SHP77 (cell line): ENCODE measurements around the gene MYO18A.
A peak's percentile ranks its signal among the peaks of the same experiment; 100 is the strongest.

Experiments used
- DNase-seq, 2 experiments: peaks; one replicate each; lab custom pipeline; 2025; lab: John Stamatoyannopoulos, UW

The MYO18A gene

GRCh38 chr17:29165800-29166506, 14.2 kb downstream of the MYO18A start:
- no peak for DNase-seq

- no peak for DNase-seq
These were observed 14.9 kb downstream of the MYO18A start for GRCh38 chr17:29165261-29165660.

- no peak for DNase-seq
These were observed 16.6 kb downstream of the MYO18A start for GRCh38 chr17:29163563-29163962.

GRCh38 chr17:29162909-29163341, 17.3 kb downstream of the MYO18A start:
- DNase-seq: no peak

- no peak for DNase-seq
These were observed 17.9 kb downstream of the MYO18A start for GRCh38 chr17:29162082-29162908.

GRCh38 chr17:29160253-29160652, 19.9 kb downstream of the MYO18A start:
- DNase-seq: no peak

GRCh38 chr17:29159306-29159860, 20.8 kb downstream of the MYO18A start:
- DNase-seq: no peak

GRCh38 chr17:29158488-29159275, 21.5 kb downstream of the MYO18A start:
- DNase-seq: no peak

- no peak for DNase-seq
These were observed 22.1 kb downstream of the MYO18A start for GRCh38 chr17:29158096-29158487.

GRCh38 chr17:29157310-29157709, 22.9 kb downstream of the MYO18A start:
- DNase-seq: no peak

- no peak for DNase-seq
These were observed 23.4 kb downstream of the MYO18A start for GRCh38 chr17:29156781-29157180.

- DNase-seq: no peak
These were observed 24.2 kb downstream of the MYO18A start for GRCh38 chr17:29155966-29156338.

- no peak for DNase-seq
These were observed 24.8 kb downstream of the MYO18A start for GRCh38 chr17:29155227-29155965.

GRCh38 chr17:29154516-29155226, 25.5 kb downstream of the MYO18A start:
- DNase-seq: no peak

- DNase-seq: no peak
These were observed 28.6 kb downstream of the MYO18A start for GRCh38 chr17:29151567-29151966.

- no peak for DNase-seq
These were observed 30.0 kb downstream of the MYO18A start for GRCh38 chr17:29150161-29150560.

GRCh38 chr17:29149431-29150064, 30.6 kb downstream of the MYO18A start:
- DNase-seq: no peak

- peak; percentile 79 to 91 for DNase-seq
These were observed 31.3 kb downstream of the MYO18A start for GRCh38 chr17:29148790-29149430.

GRCh38 chr17:29148257-29148789, 31.9 kb downstream of the MYO18A start:
- peak in 1 of 2 experiments; percentile 36 for DNase-seq

- DNase-seq: no peak
These were observed 32.5 kb downstream of the MYO18A start for GRCh38 chr17:29147682-29148081.
